ENCODE results near the gene ANKRD30A.
"Not testable (repeated sequence)": the region's sequence is repeated elsewhere in the genome, so short reads cannot be mapped to it uniquely, and the experiment has no call there.

The ANKRD30A gene

GRCh38 chr10:37269554-37270256, 144.3 kb downstream of the ANKRD30A start:
- DNase-seq = no peak

GRCh38 chr10:37275216-37275777, 149.9 kb downstream of the ANKRD30A start:
- DNase-seq = no peak

- DNase-seq = no peak
Measured at GRCh38 chr10:37285063-37285462, 159.7 kb downstream of the ANKRD30A start.

- no peak for DNase-seq
Measured at GRCh38 chr10:37289833-37290464, 164.6 kb downstream of the ANKRD30A start.

GRCh38 chr10:37301271-37301670, 175.9 kb downstream of the ANKRD30A start:
- DNase-seq = no peak

GRCh38 chr10:37304036-37304435, 178.6 kb downstream of the ANKRD30A start:
- DNase-seq = no peak

- DNase-seq = no peak
Measured at GRCh38 chr10:37314350-37314749, 189.0 kb downstream of the ANKRD30A start.

GRCh38 chr10:37314862-37315261, 189.5 kb downstream of the ANKRD30A start:
- no peak for DNase-seq

- DNase-seq = no peak
Measured at GRCh38 chr10:37344413-37344812, 219.0 kb downstream of the ANKRD30A start.

GRCh38 chr10:37379991-37380390, 254.6 kb downstream of the ANKRD30A start:
- DNase-seq = no peak

GRCh38 chr10:37381271-37381670, 255.9 kb downstream of the ANKRD30A start:
- DNase-seq = no peak

- DNase-seq = no peak
Measured at GRCh38 chr10:37384923-37385322, 259.5 kb downstream of the ANKRD30A start.

- peak; percentile 47 for DNase-seq
Measured at GRCh38 chr10:37390926-37391325, 265.5 kb downstream of the ANKRD30A start.

- not testable (repeated sequence) for DNase-seq
Measured at GRCh38 chr10:37400774-37401173, 275.4 kb downstream of the ANKRD30A start.

- DNase-seq = no peak
Measured at GRCh38 chr10:37401225-37401624, 275.8 kb downstream of the ANKRD30A start.

- no peak for DNase-seq
Measured at GRCh38 chr10:37403776-37404175, 278.4 kb downstream of the ANKRD30A start.
